Mesodermal cell (in vitro differentiated cells): Measurements from ENCODE around the gene BOD1L1.

Experiments used
- H3K27ac ChIP-seq: 2 replicates; pipeline ENCODE4 v1.7.0; 2013; ENCODE audit warnings: mild to moderate bottlenecking, low read depth, low read length, moderate library complexity; ENCODE audit not compliant: severe bottlenecking
- H3K36me3 ChIP-seq: 2 replicates; pipeline ENCODE4 v1.7.1; 2013; ENCODE audit warnings: mild to moderate bottlenecking, low read length, moderate library complexity; ENCODE audit not compliant: control insufficient read depth, insufficient read depth
- H3K4me1 ChIP-seq: one replicate; pipeline ENCODE4 v1.7.1; 2013; ENCODE audit warnings: mild to moderate bottlenecking, low read length; ENCODE audit not compliant: insufficient read depth, control insufficient read depth, poor library complexity, severe bottlenecking
- H3K4me3 ChIP-seq: 2 replicates; pipeline ENCODE4 v1.7.0; 2013; ENCODE audit warnings: low read length, control low read depth, mild to moderate bottlenecking; ENCODE audit not compliant: insufficient read depth, poor library complexity, severe bottlenecking; ENCODE audit errors: extremely low read depth
- H3K9me3 ChIP-seq: 2 replicates; pipeline ENCODE4 v1.7.1; 2013; ENCODE audit warnings: mild to moderate bottlenecking, low read length, moderate library complexity; ENCODE audit not compliant: control insufficient read depth
- WGBS, 2 experiments: methylation state at CpG; one replicate each; pipeline ENCODE4 v1.1.5; 2013; ENCODE audit warnings: missing lambda C conversion rate in 2 of 2; ENCODE audit not compliant: insufficient coverage in 2 of 2; 5-methylcytosine and 5-hydroxymethylcytosine counted together

BOD1L1 gene

GRCh38 chr4:13530823-13531624 lies 96.5 kb downstream of the BOD1L1 start:
- 36% methylated on average over 33 to 34 of the region's 35 CpGs for WGBS, 2 experiments
- H3K4me3 ChIP-seq = no peak overlapping the region
- no peaks in the 10 kb centered on the region for H3K36me3 ChIP-seq
- no peaks in the 10 kb centered on the region for H3K9me3 ChIP-seq
- H3K4me1 ChIP-seq = peaks cover 19% of the 10 kb centered on the region
- H3K27ac ChIP-seq = no peak overlapping the region

- Histone ChIP-seq H3K36me3 (no peaks in the 10 kb centered on the region), H3K9me3 (no peaks in the 10 kb centered on the region), H3K4me3 (no peak overlapping the region), H3K27ac (no peak overlapping the region), H3K4me1 (peaks cover 14% of the 10 kb centered on the region)
- WGBS, 2 experiments = 84 to 91% methylated on average over 23 to 37 of the region's 37 CpGs
These were observed 98.2 kb downstream of the BOD1L1 start for GRCh38 chr4:13529128-13529919.

GRCh38 chr4:13528821-13529127 lies 98.8 kb downstream of the BOD1L1 start:
- Histone ChIP-seq H3K36me3 (no peaks in the 10 kb centered on the region), H3K4me3 (no peak overlapping the region), H3K9me3 (no peaks in the 10 kb centered on the region), H3K4me1 (peaks cover 10% of the 10 kb centered on the region), H3K27ac (no peak overlapping the region)
- WGBS, 2 experiments = 83 to 94% methylated on average over 2 of the region's 5 CpGs

DNA sequence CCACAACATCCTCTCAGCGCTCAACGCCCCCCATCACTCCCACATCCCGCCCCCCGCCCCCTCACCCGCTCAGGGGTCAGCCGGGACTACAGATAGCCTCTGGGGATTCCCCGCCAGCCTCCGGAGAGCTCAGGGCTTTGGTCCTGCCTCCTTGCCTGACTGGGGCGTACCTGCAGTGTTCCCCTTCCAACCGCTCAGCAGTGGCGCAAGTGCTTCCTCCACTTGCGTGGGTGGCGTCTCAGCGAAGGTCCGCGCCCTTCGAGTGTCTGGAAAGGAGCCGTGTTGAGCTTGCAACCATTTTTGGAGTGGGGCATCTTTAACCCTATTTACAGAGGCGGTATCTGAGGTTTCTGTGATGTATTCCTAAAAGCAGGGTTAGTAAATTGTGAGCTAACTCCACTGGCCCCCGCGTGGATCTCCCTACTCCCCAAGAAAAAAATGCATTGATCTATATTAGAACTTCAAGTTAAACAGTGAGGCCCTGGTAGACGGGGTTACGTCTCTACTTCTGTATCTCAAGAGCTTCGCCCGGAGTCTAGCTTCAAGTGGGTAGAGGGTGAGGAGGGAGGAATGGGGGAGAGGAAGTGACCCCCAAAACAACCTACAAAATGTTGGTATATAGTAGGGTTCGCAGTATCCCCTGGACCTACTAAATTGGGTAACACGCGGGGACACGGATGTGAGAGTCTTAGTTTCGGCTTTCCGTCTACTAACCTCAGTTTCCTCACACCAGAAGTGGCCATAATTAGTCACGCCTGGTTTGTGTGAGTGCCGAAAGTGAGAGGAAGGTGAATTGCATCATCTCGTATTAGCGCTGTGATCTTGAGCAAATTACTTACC lies 99.3 kb downstream of the BOD1L1 start:
- Histone ChIP-seq H3K36me3 (no peaks in the 10 kb centered on the region), H3K4me3 (no peak overlapping the region), H3K27ac (no peak overlapping the region), H3K4me1 (peaks cover 10% of the 10 kb centered on the region), H3K9me3 (no peaks in the 10 kb centered on the region)
- WGBS, 2 experiments = 81 to 87% methylated on average over 23 to 24 of the region's 35 CpGs

GRCh38 chr4:13527192-13527980 lies 100.1 kb downstream of the BOD1L1 start:
- peaks cover 9% of the 10 kb centered on the region for H3K4me1 ChIP-seq
- WGBS, 2 experiments = 87 to 92% methylated on average over 40 to 43 of the region's 46 CpGs
- no peaks in the 10 kb centered on the region for H3K36me3 ChIP-seq
- H3K4me3 ChIP-seq = no peak overlapping the region
- H3K27ac ChIP-seq = no peak overlapping the region
- H3K9me3 ChIP-seq = no peaks in the 10 kb centered on the region

- WGBS, 2 experiments = 100% methylated on average over 2 of the region's 3 CpGs; no CpG with 5 or more reads in 1 of the 2 experiments
- no peaks in the 10 kb centered on the region for H3K9me3 ChIP-seq
- H3K27ac ChIP-seq = no peak overlapping the region
- H3K4me3 ChIP-seq = no peak overlapping the region
- H3K36me3 ChIP-seq = no peaks in the 10 kb centered on the region
- peaks cover 6% of the 10 kb centered on the region for H3K4me1 ChIP-seq
These were observed 100.9 kb downstream of the BOD1L1 start for GRCh38 chr4:13526658-13527057.

GRCh38 chr4:13525606-13526281 lies 101.8 kb downstream of the BOD1L1 start:
- Histone ChIP-seq H3K9me3 (no peaks in the 10 kb centered on the region), H3K36me3 (no peaks in the 10 kb centered on the region), H3K27ac (no peak overlapping the region), H3K4me1 (no peaks in the 10 kb centered on the region), H3K4me3 (no peak overlapping the region)
- 84 to 93% methylated on average over 2 of the region's 4 CpGs for WGBS, 2 experiments

- Histone ChIP-seq H3K36me3 (no peaks in the 10 kb centered on the region), H3K9me3 (no peaks in the 10 kb centered on the region), H3K4me3 (no peak overlapping the region), H3K4me1 (no peaks in the 10 kb centered on the region), H3K27ac (no peak overlapping the region)
- 93 to 94% methylated on average over 32 to 34 of the region's 36 CpGs for WGBS, 2 experiments
These were observed 102.9 kb downstream of the BOD1L1 start for GRCh38 chr4:13524504-13525243.

- H3K27ac ChIP-seq = no peak overlapping the region
- no peak overlapping the region for H3K4me3 ChIP-seq
- WGBS, 2 experiments = 90 to 96% methylated on average over 40 to 45 of the region's 59 CpGs
- H3K36me3 ChIP-seq = no peaks in the 10 kb centered on the region
- H3K9me3 ChIP-seq = no peaks in the 10 kb centered on the region
- no peaks in the 10 kb centered on the region for H3K4me1 ChIP-seq
These were observed 103.7 kb downstream of the BOD1L1 start for GRCh38 chr4:13523591-13524503.
